Right lobe of liver (tissue), 4 donors: ENCODE data around the gene PFDN2.

Experiments used
- CTCF ChIP-seq, 4 donors: fragments of 200-600 bp in 3 of 4; fragments of 450-650 bp in 1 of 4; IDR thresholded peaks; one replicate each; pipeline versions ENCODE4 v1.5.1 to v1.8.0; 2016 to 2022; ENCODE audit warnings: antibody characterized with exemption in 4 of 4, mild to moderate bottlenecking in 2 of 4
- POLR2A ChIP-seq: fragments of 450-650 bp; IDR thresholded peaks from one replicate; pipeline ENCODE4 v1.6.1; 2017; ENCODE audit warnings: antibody characterized with exemption, mild to moderate bottlenecking
- donor health status: DM: no; HTN: no; CAD: no.
- donor health status: DM: no; HTN: no; CAD: no.
- donor health status: DM: no; HTN: yes; CAD: no.

DNA sequence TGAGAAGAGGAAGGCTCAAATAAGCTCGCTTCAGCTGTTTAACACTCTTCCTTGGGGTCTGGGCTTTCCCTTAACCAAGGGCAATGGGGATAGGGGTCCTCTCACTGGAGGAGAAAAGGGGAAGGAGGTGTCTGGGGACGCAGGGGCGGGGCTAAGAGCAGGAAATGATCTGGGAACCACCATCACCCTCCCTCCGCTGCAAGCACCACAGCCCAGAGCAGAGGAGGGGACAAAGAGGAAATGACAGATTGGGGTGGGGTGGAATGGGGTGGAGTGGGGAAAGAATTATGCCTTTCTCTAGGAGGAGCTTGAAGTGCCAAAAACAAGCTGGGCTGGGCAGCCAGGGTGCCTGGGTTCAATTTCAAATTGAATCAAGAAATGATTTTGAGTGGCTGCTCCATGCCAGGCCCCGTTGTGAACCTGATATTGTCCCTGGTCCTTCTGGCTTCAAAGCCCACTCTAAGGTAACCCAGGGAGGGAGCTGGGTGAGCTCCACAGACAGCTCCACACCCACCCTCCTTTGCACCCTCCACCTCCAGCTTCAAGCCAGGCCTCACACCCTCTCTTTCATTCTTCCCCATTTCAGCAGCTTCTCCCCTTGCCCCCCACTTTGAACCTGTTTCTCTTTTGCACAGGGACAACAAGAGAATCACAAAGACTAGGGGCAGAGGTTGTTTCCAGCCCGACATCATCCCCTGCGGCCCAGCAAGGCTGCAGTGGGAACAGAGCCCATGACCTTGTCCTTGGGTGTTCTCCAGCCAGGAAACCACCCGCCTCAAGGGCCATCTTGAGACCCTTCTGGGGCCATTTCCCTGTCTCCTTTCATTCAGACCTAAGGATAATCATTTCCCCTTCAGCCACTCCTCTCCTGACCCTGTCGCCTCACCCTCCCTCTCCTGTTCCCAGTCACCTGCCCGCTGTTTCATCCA lies 49.3 kb downstream of the PFDN2 start:
- TF ChIP-seq POLR2A (no peak), CTCF (IDR thresholded peaks at IDR 0.05) (no peak)
